AG20443 (cell line): ENCODE measurements around the gene E2F3.
A peak's percentile ranks its signal among the peaks of the same experiment; 100 is the strongest.
"Not testable (repeated sequence)": the region's sequence is repeated elsewhere in the genome, so short reads cannot be mapped to it uniquely, and the experiment has no call there.

Source experiments
- DNase-seq: peaks from one replicate; pipeline ENCODE4 v3.0.0; 2012; ENCODE audit warnings: low spot score, mixed read lengths

Gene E2F3

GRCh38 chr6:20433929-20434328 is 32.2 kb downstream of the E2F3 start:
- no peak for DNase-seq

- DNase-seq, result no peak
These were observed 33.1 kb downstream of the E2F3 start for GRCh38 chr6:20434766-20435165.

DNA sequence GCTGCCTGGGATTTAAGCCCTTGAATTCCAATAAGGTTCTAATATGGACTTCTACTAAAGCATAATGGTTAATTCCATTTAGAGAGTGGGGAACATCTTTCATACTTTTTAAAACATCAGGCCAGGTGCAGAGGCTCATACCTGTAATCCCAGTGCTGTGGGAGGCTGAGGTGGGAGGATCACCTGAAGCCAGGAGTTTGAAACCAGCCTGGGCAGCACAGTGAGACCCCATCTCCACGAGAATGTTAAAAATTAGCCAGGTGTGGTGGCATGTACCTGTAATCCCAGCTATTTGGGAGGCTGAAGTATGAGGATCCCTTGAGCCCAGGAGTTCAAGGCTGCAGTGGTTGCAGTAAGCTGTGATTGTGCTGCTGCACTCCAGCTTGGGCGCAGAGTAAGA is 35.0 kb downstream of the E2F3 start:
- no peak for DNase-seq

DNA sequence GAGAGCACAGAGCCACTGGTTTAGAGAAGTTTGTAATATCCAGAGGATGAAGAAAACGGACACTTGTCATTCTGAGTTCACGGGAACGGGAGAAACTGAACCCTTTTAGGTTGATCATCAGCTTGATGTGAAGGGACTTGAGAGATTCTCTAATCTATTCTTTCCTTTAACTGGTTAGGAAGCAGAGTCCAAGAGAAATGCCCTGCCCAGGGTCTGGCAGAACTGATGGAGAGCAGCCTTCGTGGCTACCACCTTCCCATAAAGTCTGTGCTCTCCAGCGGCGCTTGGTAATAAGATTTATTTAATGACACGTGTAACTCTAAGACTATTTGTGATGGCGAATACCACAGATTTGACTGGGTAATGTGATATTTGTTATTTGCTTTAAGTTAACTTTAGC is 36.0 kb downstream of the E2F3 start:
- DNase-seq, result no peak

- DNase-seq, result peak; percentile 38
These were observed 36.9 kb downstream of the E2F3 start for GRCh38 chr6:20438462-20439070.

GRCh38 chr6:20439558-20439957 is 37.9 kb downstream of the E2F3 start:
- DNase-seq, result no peak

GRCh38 chr6:20440296-20440695 is 38.6 kb downstream of the E2F3 start:
- DNase-seq, result no peak

- DNase-seq, result no peak
These were observed 39.6 kb downstream of the E2F3 start for GRCh38 chr6:20441236-20441635.

DNA sequence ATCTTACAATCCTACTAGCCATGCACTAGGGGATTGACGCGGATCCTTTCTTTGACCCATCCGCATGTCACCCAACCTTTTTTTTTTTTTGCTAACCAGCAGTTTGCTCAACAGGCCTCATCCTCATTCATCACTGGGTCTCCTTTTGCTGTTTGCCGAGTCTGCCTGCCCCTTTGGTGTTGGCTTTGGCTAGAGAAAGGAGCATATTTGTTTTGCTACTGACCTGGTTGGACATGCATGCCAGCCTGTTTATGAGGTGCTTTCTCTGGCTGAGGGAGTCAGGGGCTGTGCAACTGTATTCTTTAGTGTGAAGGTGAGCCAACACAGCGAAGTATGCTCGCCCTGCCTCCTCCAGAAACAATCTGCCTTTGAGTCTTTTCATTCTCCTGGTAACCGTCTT is 40.2 kb downstream of the E2F3 start:
- no peak for DNase-seq

- DNase-seq, result peak; percentile 61
These were observed 43.1 kb downstream of the E2F3 start for GRCh38 chr6:20444786-20445271.

- no peak for DNase-seq
These were observed 45.5 kb downstream of the E2F3 start for GRCh38 chr6:20447157-20447556.

DNA sequence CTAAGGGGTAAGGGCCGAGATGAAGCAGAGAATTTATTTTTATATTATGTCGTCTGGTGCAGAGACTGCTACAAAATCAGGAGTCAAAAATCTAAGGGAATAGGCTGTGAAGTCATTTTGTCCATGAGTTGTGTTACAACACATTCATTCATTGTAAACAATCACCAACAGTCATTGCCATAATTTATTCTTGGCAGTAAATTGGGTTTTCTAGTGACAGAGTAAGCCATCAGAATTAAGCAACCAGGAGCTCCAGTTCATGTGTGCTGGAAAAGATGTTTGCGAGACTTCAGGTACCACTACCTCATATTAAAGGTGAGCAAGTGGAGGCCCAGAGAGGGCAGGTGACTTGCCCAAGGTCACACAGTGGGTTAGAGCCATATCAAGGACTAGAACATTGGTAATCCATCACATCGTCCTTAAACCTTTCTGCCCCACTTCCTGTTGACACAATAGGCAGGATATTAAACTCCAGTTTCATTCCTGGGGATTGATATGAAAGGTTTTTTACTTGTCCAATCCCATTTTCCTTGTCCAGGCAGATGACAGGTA is 46.0 kb downstream of the E2F3 start:
- no peak for DNase-seq

DNA sequence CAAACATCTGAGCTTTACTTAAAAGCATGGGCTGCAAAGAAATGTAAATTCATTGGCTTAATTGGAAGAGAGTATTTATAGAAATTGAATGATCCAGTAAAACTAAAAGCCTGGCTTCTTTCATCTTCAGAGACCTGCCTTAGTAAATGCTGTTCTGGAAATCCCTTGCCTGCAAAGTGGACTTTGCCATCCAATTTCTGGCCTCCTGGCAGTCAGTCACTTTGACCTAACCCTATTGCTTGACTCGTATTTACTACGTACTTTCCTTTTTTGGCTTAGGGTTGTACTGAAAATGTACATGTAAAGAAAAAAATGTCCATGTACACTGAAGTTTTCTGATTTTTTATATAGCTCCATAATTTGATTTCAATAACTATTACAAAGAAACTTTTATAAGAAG is 47.1 kb downstream of the E2F3 start:
- no peak for DNase-seq

DNA sequence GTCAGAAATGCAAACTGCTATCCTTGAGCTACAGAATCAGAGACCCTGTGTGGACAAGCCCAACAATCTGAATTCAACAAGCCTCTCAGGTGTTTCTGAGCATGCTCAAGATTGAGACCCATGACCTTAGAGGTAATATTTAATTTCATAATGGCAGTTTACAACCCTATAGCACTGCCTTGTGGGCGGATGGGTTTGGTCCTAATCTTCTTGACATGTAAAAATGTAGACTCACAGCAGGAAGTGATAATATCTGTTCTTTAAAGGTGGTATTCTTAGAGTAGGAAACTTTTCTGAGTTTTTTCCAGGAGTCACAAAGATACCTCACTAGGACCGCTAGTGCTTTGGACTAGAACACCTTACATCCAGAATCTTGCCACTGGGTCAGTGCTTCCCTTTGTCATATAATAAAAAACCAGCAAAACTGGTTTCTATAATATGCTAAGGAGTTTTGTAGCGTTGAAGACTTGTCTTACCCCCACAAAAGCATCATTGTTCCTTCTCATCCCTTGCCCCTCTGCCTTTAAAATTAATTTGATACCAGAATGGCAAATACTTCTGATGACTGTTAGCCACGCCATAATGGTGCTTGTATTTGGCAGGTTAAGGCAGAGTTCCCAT is 52.6 kb downstream of the E2F3 start:
- DNase-seq, result no peak

DNA sequence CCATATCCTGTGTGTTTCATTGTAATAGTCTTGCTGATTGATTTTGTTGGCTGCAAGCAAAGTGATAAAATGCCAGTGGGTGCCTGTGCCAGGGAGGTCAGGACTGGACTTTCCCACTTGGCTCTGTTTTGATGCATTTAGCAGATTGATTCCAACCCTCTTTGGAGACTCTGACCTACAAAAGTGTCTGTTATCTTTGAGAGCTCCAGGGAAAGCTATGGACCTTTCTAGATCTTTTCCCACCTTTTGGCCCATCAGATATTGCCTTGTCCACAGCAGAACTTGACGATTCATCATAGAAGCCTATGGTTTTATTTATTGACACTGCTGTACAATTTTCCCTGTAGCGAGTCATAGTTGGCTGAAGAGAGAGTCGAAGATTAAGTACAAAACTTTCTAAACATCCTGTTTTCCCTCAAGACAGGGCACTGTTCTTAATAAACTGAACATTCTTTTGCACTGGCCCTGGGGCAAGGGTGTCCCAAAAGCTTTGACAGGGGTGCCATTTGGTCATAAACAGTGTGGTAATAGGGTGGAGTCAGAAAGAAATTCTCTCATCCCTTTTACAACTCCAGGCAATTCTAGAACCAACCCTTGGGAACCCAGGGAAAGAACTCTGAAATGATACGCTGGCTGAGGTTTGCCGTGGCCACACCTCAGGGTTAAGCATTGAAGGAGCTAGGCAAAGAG is 53.7 kb downstream of the E2F3 start:
- peak; percentile 33 for DNase-seq

- DNase-seq, result no peak
These were observed 56.6 kb downstream of the E2F3 start for GRCh38 chr6:20458027-20458894.

DNA sequence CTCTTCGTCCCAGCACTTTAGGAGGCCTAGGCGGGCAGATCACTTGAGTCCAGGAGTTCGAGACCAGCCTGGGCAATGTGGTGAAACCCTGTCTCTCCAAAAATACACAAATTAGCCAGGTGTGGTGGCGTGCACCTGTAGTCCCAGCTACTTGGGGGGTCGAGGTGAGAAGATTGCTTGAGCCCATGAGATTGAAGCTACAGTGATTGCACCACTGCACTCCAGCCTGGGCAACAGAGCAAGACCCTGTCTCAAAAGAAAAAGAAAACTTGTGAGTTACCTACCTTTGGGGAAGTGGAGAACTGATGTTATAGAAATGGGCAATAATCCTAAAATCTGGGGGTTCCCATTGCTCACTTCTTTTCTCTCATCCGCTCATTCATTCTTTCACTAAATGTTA is 58.0 kb downstream of the E2F3 start:
- DNase-seq, result no peak

GRCh38 chr6:20461576-20461975 is 59.9 kb downstream of the E2F3 start:
- DNase-seq, result no peak

- DNase-seq, result no peak
These were observed 61.7 kb downstream of the E2F3 start for GRCh38 chr6:20463396-20463795.

DNA sequence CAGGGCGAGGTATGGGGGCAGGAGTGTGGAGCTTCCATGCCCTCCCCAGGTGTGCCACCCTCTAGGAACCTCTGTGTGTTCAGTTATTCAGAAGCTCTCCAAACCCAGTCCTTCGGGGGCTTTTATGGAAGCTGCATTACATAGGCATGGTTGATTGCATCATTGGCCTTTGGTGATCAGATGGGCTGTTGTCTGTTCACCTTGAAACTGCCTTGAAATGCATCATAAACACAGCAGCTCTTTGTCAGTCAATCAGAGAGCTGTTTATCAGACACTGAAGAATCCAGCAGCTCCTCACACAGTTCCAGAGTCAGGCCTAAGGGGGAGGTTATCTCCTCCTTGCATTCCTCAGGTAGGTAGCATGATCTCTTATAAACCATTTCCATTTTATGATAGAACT is 62.4 kb downstream of the E2F3 start:
- DNase-seq, result no peak

- DNase-seq, result no peak
These were observed 63.2 kb downstream of the E2F3 start for GRCh38 chr6:20464847-20465246.

GRCh38 chr6:20465616-20466015 is 63.9 kb downstream of the E2F3 start:
- not testable (repeated sequence) for DNase-seq
